Keratinocyte (primary cell): ENCODE results near the gene MAST3.

ENCODE experiments used
- EZH2 ChIP-seq: IDR thresholded peaks from one replicate; pipeline ENCODE4 v1.6.1; 2012; ENCODE audit warnings: inconsistent platforms, mild to moderate bottlenecking, low read length, moderate library complexity
- TF ChIP-seq, protein P1 (sequence below), 3 experiments: IDR thresholded peaks in 1 of 3; conservative IDR thresholded peaks in 1 of 3; optimal IDR thresholded peaks in 1 of 3; 2 replicates in 2 of 3; 3 replicates in 1 of 3; pipeline versions ENCODE3 to v1.5.1; 2011; ENCODE audit warnings: low read length in 3 of 3, mild to moderate bottlenecking in 3 of 3, moderate library complexity in 2 of 3, control low read depth in 1 of 3, inconsistent platforms in 1 of 3; ENCODE audit not compliant: insufficient read depth in 2 of 3; ENCODE audit errors: extremely low read depth in 1 of 3

DNA sequence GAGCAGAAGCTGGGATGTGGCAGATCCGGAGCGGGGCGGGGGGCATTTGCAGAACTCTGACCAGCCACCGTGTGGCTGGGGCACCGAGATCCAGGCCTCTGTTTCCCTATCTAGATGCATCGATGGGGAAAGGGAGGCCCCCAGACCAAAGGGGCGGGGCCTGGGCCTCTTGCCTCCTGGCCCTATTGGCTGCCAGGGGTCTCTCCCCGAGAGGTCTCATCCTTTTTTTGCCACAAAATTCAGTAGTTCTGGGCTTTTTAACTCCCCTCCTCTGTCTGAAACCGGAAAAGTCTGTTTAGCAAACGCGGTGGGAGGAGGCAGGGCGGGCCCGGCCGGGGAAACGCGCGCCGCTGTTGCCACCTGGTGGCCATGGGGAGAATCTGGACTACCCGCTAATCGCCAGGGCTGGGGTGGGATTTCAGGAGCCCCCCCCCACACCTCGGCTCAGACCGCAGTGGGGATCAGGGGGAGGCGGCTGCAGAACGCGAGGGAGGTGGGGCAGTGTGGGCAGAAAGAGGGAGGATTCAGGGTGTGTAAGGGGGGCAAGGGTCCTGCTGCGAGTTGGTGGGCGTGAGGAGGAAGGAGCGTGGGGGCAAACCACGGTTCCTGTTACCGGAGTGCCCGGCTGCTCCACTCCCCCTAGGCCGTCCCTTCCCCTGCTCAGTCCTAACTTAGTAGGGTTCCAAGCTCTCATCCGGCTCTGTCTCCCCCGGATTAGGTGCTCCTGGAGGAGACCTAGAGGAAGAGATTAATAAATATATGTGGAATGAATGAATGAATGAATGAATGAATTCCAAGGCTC, 39.2 kb upstream of the MAST3 start:
- TF ChIP-seq, protein P1, sequence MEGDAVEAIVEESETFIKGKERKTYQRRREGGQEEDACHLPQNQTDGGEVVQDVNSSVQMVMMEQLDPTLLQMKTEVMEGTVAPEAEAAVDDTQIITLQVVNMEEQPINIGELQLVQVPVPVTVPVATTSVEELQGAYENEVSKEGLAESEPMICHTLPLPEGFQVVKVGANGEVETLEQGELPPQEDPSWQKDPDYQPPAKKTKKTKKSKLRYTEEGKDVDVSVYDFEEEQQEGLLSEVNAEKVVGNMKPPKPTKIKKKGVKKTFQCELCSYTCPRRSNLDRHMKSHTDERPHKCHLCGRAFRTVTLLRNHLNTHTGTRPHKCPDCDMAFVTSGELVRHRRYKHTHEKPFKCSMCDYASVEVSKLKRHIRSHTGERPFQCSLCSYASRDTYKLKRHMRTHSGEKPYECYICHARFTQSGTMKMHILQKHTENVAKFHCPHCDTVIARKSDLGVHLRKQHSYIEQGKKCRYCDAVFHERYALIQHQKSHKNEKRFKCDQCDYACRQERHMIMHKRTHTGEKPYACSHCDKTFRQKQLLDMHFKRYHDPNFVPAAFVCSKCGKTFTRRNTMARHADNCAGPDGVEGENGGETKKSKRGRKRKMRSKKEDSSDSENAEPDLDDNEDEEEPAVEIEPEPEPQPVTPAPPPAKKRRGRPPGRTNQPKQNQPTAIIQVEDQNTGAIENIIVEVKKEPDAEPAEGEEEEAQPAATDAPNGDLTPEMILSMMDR (optimal IDR thresholded peaks at IDR 0.05 in 1 of 3, IDR thresholded peaks at IDR 0.05 in 1 of 3, conservative IDR thresholded peaks at IDR 0.05 in 1 of 3; ENCODE audit: extremely low read depth in 1 of 3, insufficient read depth in 2 of 3, low read length in 3 of 3), result peak; percentile 62 to 94 (median 93)
- no peak for TF ChIP-seq EZH2
